Measurements from ENCODE around the gene RGMB.

The RGMB gene

GRCh38 chr5:98772415-98773213 is 849 bp upstream of the RGMB start (continued):
- TF ChIP-seq ZNF518A (tag by site-specific recombination; conservative IDR thresholded peaks at IDR 0.05; ENCODE audit: low read depth) (no peak), ZBTB26 (tag by site-specific recombination; optimal IDR thresholded peaks at IDR 0.05) (no peak), ZIC2 (tag by site-specific recombination; IDR thresholded peaks at IDR 0.05) (no peak), ZNF585B (tag by site-specific recombination; IDR thresholded peaks at IDR 0.05) (no peak), ZNF324 (tag by site-specific recombination; IDR thresholded peaks at IDR 0.05) (no peak), ZNF558 (tag by site-specific recombination; IDR thresholded peaks at IDR 0.05) (no peak), ZNF501 (tag by site-specific recombination; IDR thresholded peaks at IDR 0.05) (no peak), ZNF274 (IDR thresholded peaks at IDR 0.05; ENCODE audit: low read length) (no peak), ZNF274 (tag by site-specific recombination; IDR thresholded peaks at IDR 0.05; ENCODE audit: borderline replicate concordance) (no peak), ZNF202 (tag by site-specific recombination; IDR thresholded peaks at IDR 0.05; ENCODE audit: borderline replicate concordance) (no peak), ZNF624 (tag by site-specific recombination; IDR thresholded peaks at IDR 0.05) (no peak), ZNF658 (tag by site-specific recombination; IDR thresholded peaks at IDR 0.05) (no peak), IKZF3 (tag by site-specific recombination; IDR thresholded peaks at IDR 0.05) (peak; percentile 18; the same call in 1 of the 2 replicates), ZNF404 (tag by site-specific recombination; IDR thresholded peaks at IDR 0.05) (no peak), ZNF521 (tag by site-specific recombination; IDR thresholded peaks at IDR 0.05) (no peak), TSHZ1 (tag by site-specific recombination; IDR thresholded peaks at IDR 0.05; ENCODE audit: borderline replicate concordance) (no peak), BCL6B (tag by site-specific recombination; IDR thresholded peaks at IDR 0.05) (no peak), ZNF645 (tag by site-specific recombination; IDR thresholded peaks at IDR 0.05) (no peak), ZNF184 (tag by site-specific recombination; IDR thresholded peaks at IDR 0.05) (no peak), ZNF561 (tag by site-specific recombination; IDR thresholded peaks at IDR 0.05; ENCODE audit: borderline replicate concordance) (no peak; the same call in none of the 2 replicates), ZNF600 (tag by site-specific recombination; IDR thresholded peaks at IDR 0.05) (peak; percentile 97), HOXA7 (CRISPR knock-in tag; IDR thresholded peaks at IDR 0.05; ENCODE audit: borderline replicate concordance) (no peak), ZNF19 (tag by site-specific recombination; IDR thresholded peaks at IDR 0.05; ENCODE audit: low read depth) (no peak), ZNF660 (tag by site-specific recombination; IDR thresholded peaks at IDR 0.05) (no peak), ZNF155 (tag by site-specific recombination; IDR thresholded peaks at IDR 0.05) (no peak), KLF8 (tag by site-specific recombination; IDR thresholded peaks at IDR 0.05) (no peak), FEZF1 (tag by site-specific recombination; IDR thresholded peaks at IDR 0.05) (peak; percentile 81)

Data from HEK293 (cell line).